Body of pancreas (tissue), 4 donors: ENCODE data around the gene TMEM164. TPM values are rescaled to one million over a fixed set of nuclear protein-coding genes. Genes with fewer than 3 reads are reported as not detected.
A peak's percentile ranks its signal among the peaks of the same experiment; 100 is the strongest.

Experiments
- ATAC-seq: fragments of 150-250 bp; one replicate; pipeline ENCODE4 v1.9.1; 2016
- DNase-seq, 4 donors: peaks; one replicate each; pipeline ENCODE4 v3.0.0-alpha.2; 2019
- H3K27ac ChIP-seq, 4 donors: fragments of 200-600 bp; sonication (generic); 1 replicate in 3 of 4; 2 replicates in 1 of 4; pipeline versions ENCODE4 v1.5.1 to v1.6.1; 2016 to 2019; ENCODE audit warnings: mild to moderate bottlenecking in 1 of 4, mixed read lengths in 1 of 4, moderate library complexity in 1 of 4
- H3K27me3 ChIP-seq, 2 donors: fragments of 200-600 bp; sonication (generic); one replicate each; pipeline ENCODE4 v1.6.0; 2016; ENCODE audit warnings: mild to moderate bottlenecking in 1 of 2
- H3K36me3 ChIP-seq, 2 donors: fragments of 200-600 bp; sonication (generic); replicated peaks in 1 of 2; 2 replicates each; pipeline ENCODE4 v1.5.1; 2016; ENCODE audit warnings: low read depth in 2 of 2; ENCODE audit not compliant: insufficient read depth in 1 of 2
- H3K4me1 ChIP-seq: fragments of 200-600 bp; sonication (generic); one replicate; pipeline ENCODE4 v1.6.0; 2016
- H3K4me3 ChIP-seq, 2 donors: fragments of 200-600 bp; sonication (generic); 1 replicate in 1 of 2; 2 replicates in 1 of 2; pipeline ENCODE4 v1.5.1; 2016 to 2019
- H3K9me3 ChIP-seq, 3 donors: fragments of 200-600 bp; sonication (generic); 1 replicate in 2 of 3; 2 replicates in 1 of 3; pipeline ENCODE4 v1.5.1; 2016
- POLR2A ChIP-seq, 3 donors: fragments of 450-650 bp; IDR thresholded peaks; one replicate each; pipeline ENCODE4 v1.6.1; 2016; ENCODE audit warnings: antibody characterized with exemption in 3 of 3, mild to moderate bottlenecking in 2 of 3
- WGBS, 2 donors: methylation state at CpG; one replicate each; pipeline ENCODE4 v1.1.5; 2017; 5-methylcytosine and 5-hydroxymethylcytosine counted together
- intact Hi-C: fragments of 100-400 bp; cut with DNase I; formaldehyde crosslinking; loops from one replicate; pipeline ENCODE4 v1.15.1; 2023
- total RNA-seq, 2 donors: library from RNA; depleted of rRNA; stranded (reverse); fragments of >200 nt; gene quantifications; one replicate each; pipeline ENCODE4 v1.1.0, GENCODE V29; 2016
- TF ChIP-seq, protein P1 (sequence below), 7 experiments: fragments of 450-650 bp in 4 of 7; fragments of 200-600 bp in 3 of 7; sonication (generic) in 3 of 7; IDR thresholded peaks; one replicate each; pipeline ENCODE4 v1.5.1; 2016 to 2019; ENCODE audit warnings: antibody characterized with exemption in 7 of 7

TMEM164 gene
- total RNA-seq, 2 donors from 2014 or later, result 16.1 to 334 TPM

DNA sequence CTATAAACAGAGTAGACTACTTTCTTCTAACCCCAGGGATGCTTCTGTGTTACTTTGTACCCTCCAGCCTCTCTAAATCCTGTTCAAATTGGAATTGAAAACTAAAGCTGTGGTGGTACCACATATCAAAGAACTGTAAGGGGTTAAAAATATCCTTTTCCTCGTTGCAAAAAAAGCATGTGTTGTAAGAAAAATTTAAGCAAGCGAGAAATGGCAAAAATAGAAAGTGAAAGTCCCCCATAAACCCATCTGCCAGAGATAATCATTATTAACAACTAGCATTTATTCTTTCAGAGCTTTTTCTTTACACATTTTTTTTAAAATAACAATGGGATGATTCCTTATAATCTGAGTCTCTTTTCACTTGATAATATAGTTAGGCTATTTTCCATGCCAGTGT, 40.6 kb downstream of the TMEM164 start:
- DNase-seq, result no peak
- no peak for ATAC-seq
- Histone ChIP-seq H3K4me1 (peaks cover 35% of the 10 kb centered on the region), H3K9me3 (no peaks in the 10 kb centered on the region), H3K27me3 (no peaks in the 10 kb centered on the region), H3K27ac (no peak overlapping the region), H3K36me3 (no peaks in the 10 kb centered on the region), H3K4me3 (no peak overlapping the region)
- intact Hi-C loops, result no loop called here
- 26 to 42% methylated on average over 2 of the region's 2 CpGs for WGBS, 2 donors
- no peak for TF ChIP-seq POLR2A (IDR thresholded peaks at IDR 0.05)
- TF ChIP-seq, protein P1, sequence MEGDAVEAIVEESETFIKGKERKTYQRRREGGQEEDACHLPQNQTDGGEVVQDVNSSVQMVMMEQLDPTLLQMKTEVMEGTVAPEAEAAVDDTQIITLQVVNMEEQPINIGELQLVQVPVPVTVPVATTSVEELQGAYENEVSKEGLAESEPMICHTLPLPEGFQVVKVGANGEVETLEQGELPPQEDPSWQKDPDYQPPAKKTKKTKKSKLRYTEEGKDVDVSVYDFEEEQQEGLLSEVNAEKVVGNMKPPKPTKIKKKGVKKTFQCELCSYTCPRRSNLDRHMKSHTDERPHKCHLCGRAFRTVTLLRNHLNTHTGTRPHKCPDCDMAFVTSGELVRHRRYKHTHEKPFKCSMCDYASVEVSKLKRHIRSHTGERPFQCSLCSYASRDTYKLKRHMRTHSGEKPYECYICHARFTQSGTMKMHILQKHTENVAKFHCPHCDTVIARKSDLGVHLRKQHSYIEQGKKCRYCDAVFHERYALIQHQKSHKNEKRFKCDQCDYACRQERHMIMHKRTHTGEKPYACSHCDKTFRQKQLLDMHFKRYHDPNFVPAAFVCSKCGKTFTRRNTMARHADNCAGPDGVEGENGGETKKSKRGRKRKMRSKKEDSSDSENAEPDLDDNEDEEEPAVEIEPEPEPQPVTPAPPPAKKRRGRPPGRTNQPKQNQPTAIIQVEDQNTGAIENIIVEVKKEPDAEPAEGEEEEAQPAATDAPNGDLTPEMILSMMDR (IDR thresholded peaks at IDR 0.05), result no peak

GRCh38 chrX:110044346-110045249, 41.7 kb downstream of the TMEM164 start:
- ATAC-seq (no peak), DNase-seq (no peak)
- Histone ChIP-seq H3K9me3 (no peaks in the 10 kb centered on the region), H3K4me1 (peaks cover 35% of the 10 kb centered on the region), H3K36me3 (no peaks in the 10 kb centered on the region), H3K27ac (peak overlapping the region in 1 of 4 donors; percentile 64), H3K27me3 (no peaks in the 10 kb centered on the region), H3K4me3 (no peak overlapping the region)
- WGBS, 2 donors, result 60 to 72% methylated on average over 2 to 3 of the region's 4 CpGs
- TF ChIP-seq, protein P1 (IDR thresholded peaks at IDR 0.05), result no peak
- TF ChIP-seq POLR2A (IDR thresholded peaks at IDR 0.05), result no peak
- intact Hi-C loops, result no loop called here

- H3K4me3 ChIP-seq, result no peak overlapping the region
- H3K27ac ChIP-seq, result peak overlapping the region in 3 of 4 donors; percentile 28 to 64 (median 57)
- intact Hi-C loops, result no loop called here
- H3K27me3 ChIP-seq, result no peaks in the 10 kb centered on the region
- DNase-seq (peak in 3 of 4 donors; percentile 12 to 21 (median 16)), ATAC-seq (peak; percentile 9)
- H3K9me3 ChIP-seq, result no peaks in the 10 kb centered on the region
- H3K36me3 ChIP-seq, result no peaks in the 10 kb centered on the region
- H3K4me1 ChIP-seq, result peaks cover 36% of the 10 kb centered on the region
- no peak for TF ChIP-seq POLR2A (IDR thresholded peaks at IDR 0.05)
- TF ChIP-seq, protein P1 (IDR thresholded peaks at IDR 0.05), result no peak
- 30 to 31% methylated on average over 3 of the region's 3 CpGs for WGBS, 2 donors
These were observed 42.5 kb downstream of the TMEM164 start for GRCh38 chrX:110045421-110045820.

DNA sequence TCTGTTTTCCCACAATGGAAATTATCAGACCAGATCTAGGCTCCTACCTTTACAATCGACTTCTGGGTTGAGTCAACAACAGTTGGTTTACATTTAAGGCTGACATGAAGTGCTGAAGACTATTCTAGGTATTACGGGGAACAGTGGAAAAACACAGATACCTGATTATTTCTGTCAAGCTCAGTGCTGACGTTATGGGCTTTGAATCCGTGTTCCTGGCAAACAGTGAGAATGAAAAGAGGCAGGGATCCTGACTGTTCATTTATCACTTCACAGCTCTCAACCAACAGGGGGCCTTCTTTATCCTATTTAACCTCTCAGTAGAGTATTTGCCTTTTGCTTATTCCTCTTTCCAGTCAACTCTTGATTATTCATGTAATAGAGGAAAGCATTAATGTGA, 43.1 kb downstream of the TMEM164 start:
- H3K4me3 ChIP-seq, result no peak overlapping the region
- WGBS, 2 donors, result 31 to 44% methylated on average over 4 of the region's 4 CpGs
- DNase-seq (peak; percentile 12 to 44 (median 22)), ATAC-seq (peak; percentile 80)
- intact Hi-C loops, result no loop called here
- no peaks in the 10 kb centered on the region for H3K9me3 ChIP-seq
- peaks cover 41% of the 10 kb centered on the region for H3K4me1 ChIP-seq
- no peak for TF ChIP-seq POLR2A (IDR thresholded peaks at IDR 0.05)
- TF ChIP-seq, protein P1 (IDR thresholded peaks at IDR 0.05), result peak in 4 of 7 experiments; percentile 12 to 32 (median 22)
- H3K36me3 ChIP-seq, result no peaks in the 10 kb centered on the region
- no peaks in the 10 kb centered on the region for H3K27me3 ChIP-seq
- H3K27ac ChIP-seq, result peak overlapping the region in 3 of 4 donors; percentile 28 to 64 (median 57)
